ENCODE measurements around the gene ITSN2. TPM values are rescaled to one million over a fixed set of nuclear protein-coding genes. Genes with fewer than 3 reads are reported as not detected.
A peak's percentile ranks its signal among the peaks of the same experiment; 100 is the strongest.

Gene ITSN2
- total RNA-seq, 1 donor from 2014 or later, result 28.6 TPM

DNA sequence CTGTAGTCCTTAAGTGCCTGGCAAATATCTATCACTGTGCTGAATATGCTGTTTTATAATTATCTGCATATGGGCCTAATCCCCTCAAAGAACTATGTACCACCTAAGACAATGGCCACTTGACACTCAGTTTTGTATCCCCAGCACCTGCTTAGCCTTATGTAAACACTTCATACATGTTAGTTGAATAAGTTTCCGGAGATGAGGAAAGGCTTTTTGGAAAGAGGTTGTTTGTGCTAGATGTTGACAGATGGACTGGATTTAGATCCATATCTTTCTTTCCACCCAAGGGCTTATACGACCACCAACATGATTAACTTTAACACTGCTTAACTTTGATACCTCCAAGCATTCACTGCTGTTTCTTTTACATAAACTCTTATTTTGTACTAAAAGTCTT, 122.2 kb downstream of the ITSN2 start:
- Mint-ChIP-seq H3K4me1 (ENCODE audit: low read depth) (no peaks in the 10 kb centered on the region), H3K27me3 (ENCODE audit: low read depth) (no peaks in the 10 kb centered on the region), H3K27ac (ENCODE audit: unreplicated experiment) (no peak overlapping the region), H3K36me3 (ENCODE audit: low read depth) (peaks cover 7% of the 10 kb centered on the region), H3K4me3 (ENCODE audit: unreplicated experiment) (no peak overlapping the region), H3K9me3 (ENCODE audit: low read depth) (no peaks in the 10 kb centered on the region)
- DNase-seq (ENCODE audit: low spot score), result no peak
- TF ChIP-seq, protein P1, sequence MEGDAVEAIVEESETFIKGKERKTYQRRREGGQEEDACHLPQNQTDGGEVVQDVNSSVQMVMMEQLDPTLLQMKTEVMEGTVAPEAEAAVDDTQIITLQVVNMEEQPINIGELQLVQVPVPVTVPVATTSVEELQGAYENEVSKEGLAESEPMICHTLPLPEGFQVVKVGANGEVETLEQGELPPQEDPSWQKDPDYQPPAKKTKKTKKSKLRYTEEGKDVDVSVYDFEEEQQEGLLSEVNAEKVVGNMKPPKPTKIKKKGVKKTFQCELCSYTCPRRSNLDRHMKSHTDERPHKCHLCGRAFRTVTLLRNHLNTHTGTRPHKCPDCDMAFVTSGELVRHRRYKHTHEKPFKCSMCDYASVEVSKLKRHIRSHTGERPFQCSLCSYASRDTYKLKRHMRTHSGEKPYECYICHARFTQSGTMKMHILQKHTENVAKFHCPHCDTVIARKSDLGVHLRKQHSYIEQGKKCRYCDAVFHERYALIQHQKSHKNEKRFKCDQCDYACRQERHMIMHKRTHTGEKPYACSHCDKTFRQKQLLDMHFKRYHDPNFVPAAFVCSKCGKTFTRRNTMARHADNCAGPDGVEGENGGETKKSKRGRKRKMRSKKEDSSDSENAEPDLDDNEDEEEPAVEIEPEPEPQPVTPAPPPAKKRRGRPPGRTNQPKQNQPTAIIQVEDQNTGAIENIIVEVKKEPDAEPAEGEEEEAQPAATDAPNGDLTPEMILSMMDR (IDR thresholded peaks at IDR 0.05), result no peak

DNA sequence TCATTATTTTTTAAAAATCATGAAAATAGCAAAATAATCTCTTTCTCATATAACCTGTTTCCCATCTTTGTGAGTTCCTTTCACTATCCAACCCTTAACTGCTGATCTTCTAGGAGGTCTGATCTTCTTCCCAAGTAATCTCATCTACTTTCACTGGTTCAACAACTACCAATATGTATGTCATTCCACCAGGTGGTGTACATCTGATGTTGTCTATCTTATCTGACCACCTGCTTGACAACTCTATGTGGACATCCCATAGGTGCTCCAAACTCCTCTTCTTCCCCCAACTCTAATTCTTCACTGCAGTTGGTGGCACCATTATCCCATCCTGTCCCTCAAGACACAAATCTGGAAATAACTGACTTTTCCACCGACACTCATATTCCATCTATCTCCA, 123.0 kb downstream of the ITSN2 start:
- Mint-ChIP-seq H3K27me3 (ENCODE audit: low read depth) (no peaks in the 10 kb centered on the region), H3K36me3 (ENCODE audit: low read depth) (peaks cover 7% of the 10 kb centered on the region), H3K27ac (ENCODE audit: unreplicated experiment) (no peak overlapping the region), H3K4me3 (ENCODE audit: unreplicated experiment) (no peak overlapping the region), H3K9me3 (ENCODE audit: low read depth) (no peaks in the 10 kb centered on the region), H3K4me1 (ENCODE audit: low read depth) (no peaks in the 10 kb centered on the region)
- DNase-seq (ENCODE audit: low spot score), result no peak
- TF ChIP-seq, protein P1 (IDR thresholded peaks at IDR 0.05), result no peak

DNA sequence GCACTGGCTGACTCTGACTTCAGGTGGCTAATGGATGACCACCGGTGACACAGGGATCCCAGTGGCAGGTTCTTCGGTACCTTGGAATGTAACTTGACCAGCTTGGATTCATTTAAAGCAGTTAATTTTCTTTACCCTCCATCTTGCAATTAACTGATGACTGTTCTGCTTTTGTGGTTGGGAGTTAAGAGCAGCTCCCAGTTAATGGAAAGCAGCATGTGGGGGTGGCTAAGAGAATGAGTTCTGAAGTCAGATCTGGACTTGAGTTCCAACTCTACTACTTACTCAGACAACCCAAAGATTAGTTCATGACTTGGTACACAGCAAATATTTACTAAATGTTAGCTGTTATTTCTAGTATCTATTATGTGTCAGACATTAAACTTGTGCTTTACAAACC, 127.0 kb downstream of the ITSN2 start:
- TF ChIP-seq, protein P1 (IDR thresholded peaks at IDR 0.05), result no peak
- Mint-ChIP-seq H3K4me1 (ENCODE audit: low read depth) (no peaks in the 10 kb centered on the region), H3K36me3 (ENCODE audit: low read depth) (peaks cover 7% of the 10 kb centered on the region), H3K9me3 (ENCODE audit: low read depth) (no peaks in the 10 kb centered on the region), H3K27me3 (ENCODE audit: low read depth) (no peaks in the 10 kb centered on the region), H3K27ac (ENCODE audit: unreplicated experiment) (no peak overlapping the region), H3K4me3 (ENCODE audit: unreplicated experiment) (no peak overlapping the region)
- DNase-seq (ENCODE audit: low spot score), result no peak

DNA sequence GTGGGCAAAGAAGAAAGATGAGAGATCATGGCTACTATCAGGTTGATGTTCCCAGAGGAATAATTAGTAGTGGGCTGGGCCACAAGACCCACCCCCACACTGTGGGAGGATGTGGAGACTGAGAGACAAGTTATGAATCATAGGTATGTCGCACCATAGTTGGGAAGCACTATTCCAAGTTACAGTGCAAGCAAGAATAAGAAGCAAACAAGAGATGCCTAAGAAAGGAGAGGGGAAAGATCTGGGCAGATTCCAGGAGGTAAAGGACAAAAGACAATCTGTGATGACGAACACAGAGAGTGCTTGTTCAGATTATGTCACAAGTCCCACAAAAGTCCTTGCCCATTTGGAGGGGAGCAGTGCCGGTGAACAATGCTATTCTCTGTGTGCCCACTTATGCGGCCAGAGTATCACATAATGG, 128.9 kb downstream of the ITSN2 start:
- no peak for DNase-seq (ENCODE audit: low spot score)
- Mint-ChIP-seq H3K27me3 (ENCODE audit: low read depth) (no peaks in the 10 kb centered on the region), H3K9me3 (ENCODE audit: low read depth) (no peaks in the 10 kb centered on the region), H3K36me3 (ENCODE audit: low read depth) (peaks cover 2% of the 10 kb centered on the region), H3K27ac (ENCODE audit: unreplicated experiment) (no peak overlapping the region), H3K4me3 (ENCODE audit: unreplicated experiment) (no peak overlapping the region), H3K4me1 (ENCODE audit: low read depth) (no peaks in the 10 kb centered on the region)
- TF ChIP-seq, protein P1 (IDR thresholded peaks at IDR 0.05), result no peak

DNA sequence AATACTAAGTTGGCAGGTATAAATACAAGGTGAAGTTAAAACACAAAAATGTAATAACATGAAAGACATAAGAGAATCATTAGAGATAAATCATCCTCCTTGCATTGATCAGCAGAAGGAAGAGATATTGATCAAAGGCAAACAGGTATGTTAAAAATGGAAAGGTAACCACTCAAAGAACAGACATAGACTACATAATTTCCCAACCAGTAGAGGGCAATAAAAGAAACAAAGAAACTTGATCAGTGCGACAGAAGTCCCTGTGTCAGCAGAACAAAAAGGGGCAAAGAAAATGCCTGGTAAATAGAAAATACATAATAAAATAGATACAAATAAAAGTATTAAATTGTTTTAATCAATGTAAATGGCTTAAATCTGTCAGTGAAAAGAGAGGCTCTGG, 131.9 kb downstream of the ITSN2 start:
- Mint-ChIP-seq H3K27ac (ENCODE audit: unreplicated experiment) (no peak overlapping the region), H3K36me3 (ENCODE audit: low read depth) (peaks cover 7% of the 10 kb centered on the region), H3K4me1 (ENCODE audit: low read depth) (no peaks in the 10 kb centered on the region), H3K27me3 (ENCODE audit: low read depth) (no peaks in the 10 kb centered on the region), H3K9me3 (ENCODE audit: low read depth) (no peaks in the 10 kb centered on the region), H3K4me3 (ENCODE audit: unreplicated experiment) (no peak overlapping the region)
- no peak for DNase-seq (ENCODE audit: low spot score)
- TF ChIP-seq, protein P1 (IDR thresholded peaks at IDR 0.05), result peak; percentile 76

Measured in chondrocyte (in vitro differentiated cells).